Activated CD4-positive, alpha-beta memory T cell treated with anti-CD3 and anti-CD28 coated beads, Interleukin-2, amount 10 ng/mL, durations not matched to agents 7 days and 5 days (primary cell): ENCODE measurements around the gene HPCAL1. TPM values are rescaled to one million over a fixed set of nuclear protein-coding genes. Genes with fewer than 3 reads are reported as not detected.

ENCODE experiments used
- CTCF ChIA-PET: fragments of 350-600 bp; sonication (Branson Sonifier 250); formaldehyde crosslinking; loops from one replicate; lab custom pipeline; 2021; ENCODE audit warnings: antibody characterized with exemption, inconsistent platforms; lab: Charles Lee
- POLR2A ChIA-PET: fragments of 350-600 bp; sonication (Branson Sonifier 250); formaldehyde crosslinking; loops from one replicate; lab custom pipeline; 2021; ENCODE audit warnings: antibody characterized with exemption; lab: Charles Lee
- DNase-seq: peaks from one replicate; pipeline ENCODE4 v3.0.0-alpha.2; 2020
- H3K27ac Mint-ChIP-seq: one replicate; pipeline ENCODE4 v1.8.0; 2021; ENCODE audit warnings: mild to moderate bottlenecking, mixed read lengths
- H3K27me3 Mint-ChIP-seq: one replicate; pipeline ENCODE4 v1.8.0; 2021; ENCODE audit warnings: mixed read lengths
- H3K36me3 Mint-ChIP-seq: one replicate; pipeline ENCODE4 v1.8.0; 2021; ENCODE audit warnings: low read depth, mixed read lengths
- H3K4me1 Mint-ChIP-seq: one replicate; pipeline ENCODE4 v1.8.0; 2021; ENCODE audit warnings: mixed read lengths
- H3K4me3 Mint-ChIP-seq: one replicate; pipeline ENCODE4 v1.8.0; 2021; ENCODE audit warnings: mild to moderate bottlenecking, mixed read lengths
- H3K9me3 Mint-ChIP-seq: one replicate; pipeline ENCODE4 v1.8.0; 2021; ENCODE audit warnings: mixed read lengths
- total RNA-seq, 2 experiments: library from RNA; stranded (reverse); gene quantifications; one replicate each; pipeline ENCODE4 v1.2.3, GENCODE V29; 2021

Gene HPCAL1
- total RNA-seq, 2 experiments from 2014 or later = 70.0 to 71.4 TPM

DNA sequence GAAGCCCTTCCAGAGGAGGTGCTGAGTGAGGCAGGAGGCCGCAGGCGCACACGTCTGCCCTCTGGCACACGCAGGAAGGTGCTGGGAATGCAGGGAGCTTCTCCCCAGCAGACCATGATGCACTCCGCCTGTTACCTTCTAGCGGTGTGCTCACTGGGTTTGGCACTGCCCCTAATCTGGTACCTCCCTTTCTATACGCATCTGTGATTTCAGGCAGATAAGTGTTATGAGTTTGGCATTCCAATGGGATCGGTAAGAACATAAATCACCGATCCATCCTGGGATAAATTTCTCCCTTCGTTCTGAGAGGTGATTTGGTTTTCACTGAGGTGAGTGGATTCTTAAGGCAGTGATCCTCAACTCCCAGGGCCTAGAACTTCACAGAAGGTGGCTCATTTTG is 110.8 kb downstream of the HPCAL1 start:
- no peaks in the 10 kb centered on the region for H3K27me3 Mint-ChIP-seq
- peaks cover 16% of the 10 kb centered on the region for H3K4me1 Mint-ChIP-seq
- CTCF ChIA-PET = interaction anchor here (1.1 kb wide), 1 partner anchor 22 kb away, joined by 4 read pairs; no protein-coding TSS in a partner anchor
- POLR2A ChIA-PET = no interaction called here
- no peak for DNase-seq
- no peak overlapping the region for H3K4me3 Mint-ChIP-seq
- peaks cover 7% of the 10 kb centered on the region for H3K36me3 Mint-ChIP-seq
- no peaks in the 10 kb centered on the region for H3K9me3 Mint-ChIP-seq
- no peak overlapping the region for H3K27ac Mint-ChIP-seq

DNA sequence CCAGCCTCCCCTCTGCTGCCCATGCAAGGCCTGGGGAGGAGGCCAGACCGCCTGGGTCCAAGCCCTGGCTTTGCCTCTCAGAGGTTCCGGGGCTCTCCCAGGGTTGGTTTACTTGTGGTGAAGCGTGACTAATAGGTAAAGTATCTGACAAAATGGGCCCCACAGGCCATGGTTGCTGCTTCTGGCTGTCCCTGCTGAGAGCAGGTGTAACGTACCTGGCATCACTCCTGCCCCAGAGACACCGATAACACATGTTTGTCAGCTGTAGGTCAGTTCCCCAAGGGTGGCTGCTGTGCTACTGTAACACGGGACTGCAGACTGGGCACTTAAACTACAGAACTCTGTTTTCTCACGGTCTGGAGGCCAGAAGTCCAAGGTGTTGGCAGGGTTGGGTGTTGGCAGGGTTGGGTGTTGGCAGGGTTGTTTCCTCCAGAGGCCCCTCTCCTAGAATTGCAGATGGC is 111.3 kb downstream of the HPCAL1 start:
- Mint-ChIP-seq H3K27ac (no peak overlapping the region), H3K4me3 (no peak overlapping the region), H3K36me3 (peaks cover 7% of the 10 kb centered on the region), H3K4me1 (peaks cover 10% of the 10 kb centered on the region), H3K9me3 (no peaks in the 10 kb centered on the region), H3K27me3 (no peaks in the 10 kb centered on the region)
- ChIA-PET POLR2A (no interaction called here), CTCF (no interaction called here)
- DNase-seq = no peak

DNA sequence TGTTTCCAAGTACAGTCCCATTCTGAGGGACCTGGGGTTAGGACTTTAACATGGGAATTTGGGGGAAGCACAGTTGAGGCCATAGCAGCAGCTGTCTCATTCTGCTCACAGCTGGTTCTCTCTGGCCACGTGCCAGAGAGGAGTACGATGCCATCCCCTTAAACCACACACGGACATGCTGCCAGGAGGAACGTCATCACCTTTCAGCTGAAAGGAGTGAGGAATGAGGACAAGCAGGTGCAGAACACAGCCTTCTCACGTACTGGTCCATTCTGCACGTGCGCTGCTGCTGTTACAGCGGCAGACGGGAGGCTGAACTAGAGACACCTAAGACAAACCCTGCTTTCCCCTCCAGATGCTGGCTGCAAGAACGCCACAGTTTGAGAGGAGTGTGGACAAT is 111.9 kb downstream of the HPCAL1 start:
- CTCF ChIA-PET = interaction anchor here (0.9 kb wide), 1 partner anchor 21 kb away, joined by 3 read pairs; no protein-coding TSS in a partner anchor
- H3K4me1 Mint-ChIP-seq = peaks cover 7% of the 10 kb centered on the region
- H3K9me3 Mint-ChIP-seq = no peaks in the 10 kb centered on the region
- H3K27ac Mint-ChIP-seq = no peak overlapping the region
- no peak for DNase-seq
- POLR2A ChIA-PET = no interaction called here
- H3K4me3 Mint-ChIP-seq = no peak overlapping the region
- H3K27me3 Mint-ChIP-seq = no peaks in the 10 kb centered on the region
- H3K36me3 Mint-ChIP-seq = peaks cover 7% of the 10 kb centered on the region

DNA sequence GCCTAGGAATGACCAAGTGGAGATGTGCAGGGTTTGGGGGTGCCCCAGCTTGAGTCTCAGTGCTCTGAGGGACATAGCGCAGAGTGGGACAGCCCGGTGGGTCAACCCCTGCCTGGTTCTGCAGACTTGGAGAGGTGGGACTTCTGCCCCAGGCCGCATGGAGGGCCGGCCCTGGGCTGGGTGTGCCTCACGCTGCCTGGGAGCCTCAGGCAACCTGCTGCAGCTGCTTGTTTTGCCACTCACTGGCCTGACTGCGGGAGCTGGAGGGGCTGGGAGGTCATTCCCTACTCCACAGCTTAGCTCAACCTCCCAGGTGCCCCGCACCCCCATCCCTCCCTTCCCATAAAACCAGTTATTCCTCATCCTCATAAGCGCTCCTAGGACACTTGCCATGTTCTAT is 112.3 kb downstream of the HPCAL1 start:
- H3K9me3 Mint-ChIP-seq = no peaks in the 10 kb centered on the region
- H3K4me3 Mint-ChIP-seq = no peak overlapping the region
- H3K27ac Mint-ChIP-seq = no peak overlapping the region
- no peak for DNase-seq
- H3K36me3 Mint-ChIP-seq = peaks cover 9% of the 10 kb centered on the region
- no peaks in the 10 kb centered on the region for H3K27me3 Mint-ChIP-seq
- peaks cover 7% of the 10 kb centered on the region for H3K4me1 Mint-ChIP-seq
- CTCF ChIA-PET = interaction anchor here (0.9 kb wide), 1 partner anchor 20 kb away, joined by 3 read pairs; no protein-coding TSS in a partner anchor
- POLR2A ChIA-PET = interaction anchor here (1.2 kb wide), 1 partner anchor 285 kb away, joined by 4 read pairs; no protein-coding TSS in a partner anchor

DNA sequence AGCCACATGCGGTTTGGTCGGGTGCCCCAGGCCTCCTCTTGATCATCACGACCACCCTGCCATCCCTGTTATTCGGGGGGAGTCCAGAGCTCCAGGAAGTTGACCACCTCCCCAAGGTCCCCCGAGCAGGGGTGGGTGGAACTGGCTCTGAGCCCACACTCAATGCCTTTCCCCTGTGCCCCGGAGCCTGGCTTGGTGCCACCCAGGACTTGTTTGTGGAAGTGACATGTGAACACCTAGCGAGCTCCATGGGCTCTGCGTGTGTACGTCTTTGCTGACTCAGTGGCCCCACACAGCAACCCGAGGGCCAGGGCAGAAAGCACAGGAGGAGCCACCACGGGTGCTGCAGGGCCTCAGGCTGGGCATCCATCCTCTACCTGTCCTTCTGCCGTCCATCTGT is 112.9 kb downstream of the HPCAL1 start:
- Mint-ChIP-seq H3K27me3 (no peaks in the 10 kb centered on the region), H3K4me3 (no peak overlapping the region), H3K4me1 (peaks cover 4% of the 10 kb centered on the region), H3K36me3 (peaks cover 9% of the 10 kb centered on the region), H3K27ac (no peak overlapping the region), H3K9me3 (no peaks in the 10 kb centered on the region)
- CTCF ChIA-PET = interaction anchor here (0.5 to 4.7 kb wide), 3 partner anchors 7 to 387 kb away, joined by 3 to 19 read pairs (median 9); no protein-coding TSS in a partner anchor
- POLR2A ChIA-PET = interaction anchor here (1.2 kb wide), 1 partner anchor 286 kb away, joined by 4 read pairs; no protein-coding TSS in a partner anchor
- no peak for DNase-seq

DNA sequence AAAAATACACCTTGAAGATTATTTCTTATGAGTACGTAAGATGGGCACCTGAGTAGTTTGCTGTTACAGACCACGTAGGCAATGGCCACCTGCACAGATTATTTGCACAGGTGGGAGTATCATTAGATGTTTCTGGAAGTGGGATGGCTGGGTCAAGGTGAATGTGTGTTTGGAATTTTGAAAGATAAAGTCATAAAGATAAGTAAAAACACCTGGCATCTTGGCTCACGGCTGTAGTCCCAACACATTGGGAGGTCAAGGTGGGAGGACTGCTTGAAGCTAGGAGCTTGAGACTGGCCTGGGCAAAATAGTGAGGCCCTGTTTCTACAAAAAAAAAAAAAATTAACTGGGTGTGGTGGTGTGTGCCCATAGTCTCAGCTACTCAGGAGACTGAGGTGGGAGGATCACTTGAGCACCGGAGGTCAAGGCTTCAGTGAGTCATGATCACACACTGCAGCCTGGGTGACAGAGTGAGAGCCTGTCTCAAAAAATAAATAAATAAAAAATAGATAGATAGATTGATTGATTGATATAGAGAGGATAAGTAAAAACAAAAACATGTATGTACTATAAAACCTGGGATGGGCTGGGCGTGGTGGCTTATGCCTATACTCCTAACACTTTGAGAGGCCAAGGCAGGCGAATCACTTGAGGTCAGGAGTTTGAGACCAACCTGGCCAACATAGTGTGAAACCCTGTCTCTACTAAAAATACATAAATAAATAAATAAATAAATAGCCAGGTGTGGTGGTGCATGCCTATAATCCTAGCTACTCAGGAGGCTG is 115.0 kb downstream of the HPCAL1 start:
- no peaks in the 10 kb centered on the region for H3K27me3 Mint-ChIP-seq
- H3K4me3 Mint-ChIP-seq = no peak overlapping the region
- peaks cover 2% of the 10 kb centered on the region for H3K4me1 Mint-ChIP-seq
- peaks cover 2% of the 10 kb centered on the region for H3K36me3 Mint-ChIP-seq
- no peak overlapping the region for H3K27ac Mint-ChIP-seq
- POLR2A ChIA-PET = interaction anchor here (1.3 kb wide), 1 partner anchor 27 kb away, joined by 3 read pairs; no protein-coding TSS in a partner anchor
- no peaks in the 10 kb centered on the region for H3K9me3 Mint-ChIP-seq
- CTCF ChIA-PET = interaction anchor here (0.6 to 4.7 kb wide), 3 partner anchors 9 to 258 kb away, joined by 4 to 19 read pairs (median 9); no protein-coding TSS in a partner anchor
- no peak for DNase-seq

DNA sequence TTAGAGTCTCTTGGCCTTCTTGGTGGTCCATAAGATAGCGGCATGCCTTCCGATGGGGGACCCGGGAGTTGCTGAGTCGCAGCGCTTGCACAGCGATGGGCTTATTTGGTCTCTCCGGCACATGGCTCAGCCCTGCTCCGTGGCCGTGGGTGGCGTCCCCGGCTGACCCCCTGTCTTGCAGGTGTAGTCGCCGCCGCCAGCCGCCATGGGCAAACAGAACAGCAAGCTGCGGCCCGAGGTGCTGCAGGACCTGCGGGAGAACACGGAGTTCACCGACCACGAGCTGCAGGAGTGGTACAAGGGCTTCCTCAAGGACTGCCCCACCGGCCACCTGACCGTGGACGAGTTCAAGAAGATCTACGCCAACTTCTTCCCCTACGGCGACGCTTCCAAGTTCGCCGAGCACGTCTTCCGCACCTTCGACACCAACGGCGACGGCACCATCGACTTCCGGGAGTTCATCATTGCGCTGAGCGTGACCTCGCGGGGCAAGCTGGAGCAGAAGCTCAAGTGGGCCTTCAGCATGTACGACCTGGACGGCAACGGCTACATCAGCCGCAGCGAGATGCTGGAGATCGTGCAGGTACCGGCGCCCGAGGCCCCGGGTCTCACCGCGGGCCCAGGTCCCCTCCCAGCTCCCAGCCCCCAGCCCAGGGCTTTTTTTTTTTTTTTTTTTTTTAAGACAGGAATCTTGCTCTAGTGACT is 117.0 kb downstream of the HPCAL1 start:
- ChIA-PET CTCF (interaction anchor here (0.7 to 4.7 kb wide), 2 partner anchors 11 to 435 kb away, joined by 3 to 19 read pairs; no protein-coding TSS in a partner anchor), POLR2A (no interaction called here)
- no peak overlapping the region for H3K27ac Mint-ChIP-seq

DNA sequence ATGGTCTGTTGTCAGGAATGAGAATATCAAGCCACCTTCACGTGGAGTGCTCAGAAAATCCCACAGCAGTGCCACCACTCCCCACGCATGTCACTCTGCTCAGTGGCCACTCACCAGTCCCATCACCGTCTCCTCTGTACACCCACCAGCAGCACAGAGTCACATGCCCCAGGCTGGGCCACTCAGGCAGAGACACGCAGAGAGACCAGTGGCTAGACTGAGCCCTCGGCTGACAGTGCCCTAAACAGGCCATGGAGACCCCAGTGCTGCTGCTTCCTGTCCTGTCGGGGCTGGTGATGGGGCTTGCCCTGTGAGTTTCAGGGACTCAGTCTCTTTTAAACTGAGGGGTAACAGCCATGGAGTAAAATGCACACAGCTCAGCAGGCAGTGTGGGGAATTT is 119.5 kb downstream of the HPCAL1 start:
- H3K9me3 Mint-ChIP-seq = no peaks in the 10 kb centered on the region
- DNase-seq = no peak
- H3K4me1 Mint-ChIP-seq = no peaks in the 10 kb centered on the region
- peaks cover 2% of the 10 kb centered on the region for H3K36me3 Mint-ChIP-seq
- POLR2A ChIA-PET = no interaction called here
- H3K27me3 Mint-ChIP-seq = no peaks in the 10 kb centered on the region
- no peak overlapping the region for H3K27ac Mint-ChIP-seq
- H3K4me3 Mint-ChIP-seq = no peak overlapping the region
- CTCF ChIA-PET = no interaction called here

More for the DNA sequence above, 117.0 kb downstream of the HPCAL1 start:
- Mint-ChIP-seq H3K4me3 (no peak overlapping the region), H3K36me3 (peaks cover 2% of the 10 kb centered on the region), H3K27me3 (no peaks in the 10 kb centered on the region), H3K9me3 (no peaks in the 10 kb centered on the region), H3K4me1 (peaks cover 2% of the 10 kb centered on the region)
- DNase-seq = no peak

DNA sequence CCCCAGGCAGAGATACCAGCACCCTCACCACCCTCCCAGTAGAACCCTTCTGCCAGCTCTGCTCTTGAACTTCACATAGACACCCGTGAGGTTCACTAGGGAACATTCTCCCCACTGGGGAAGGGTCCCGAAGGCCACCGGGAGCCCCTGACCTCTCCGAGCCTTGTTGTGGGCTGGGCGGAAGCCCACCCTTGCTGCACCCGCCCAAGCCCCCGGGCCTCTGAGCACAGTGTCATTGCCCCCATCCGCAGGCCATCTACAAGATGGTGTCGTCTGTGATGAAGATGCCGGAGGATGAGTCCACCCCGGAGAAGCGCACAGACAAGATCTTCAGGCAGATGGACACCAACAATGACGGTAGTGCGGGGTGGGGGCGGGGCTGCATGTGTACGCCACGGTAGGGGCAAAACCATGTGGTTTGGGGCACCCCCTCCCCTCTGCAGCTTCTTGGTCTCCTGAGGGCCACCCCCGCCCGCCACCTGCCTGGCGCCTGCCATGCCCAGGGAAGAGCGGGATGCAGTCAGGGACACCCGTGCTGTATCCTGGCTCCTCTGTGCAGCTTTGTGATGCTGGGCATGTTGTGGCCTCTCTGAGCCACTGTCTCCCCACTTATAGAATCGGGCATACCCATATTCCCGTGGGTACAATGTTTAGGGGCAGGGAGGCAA is 120.2 kb downstream of the HPCAL1 start:
- ChIA-PET POLR2A (no interaction called here), CTCF (no interaction called here)
- DNase-seq = no peak
- Mint-ChIP-seq H3K4me3 (no peak overlapping the region), H3K27ac (no peak overlapping the region), H3K4me1 (no peaks in the 10 kb centered on the region), H3K36me3 (peaks cover 2% of the 10 kb centered on the region), H3K27me3 (no peaks in the 10 kb centered on the region), H3K9me3 (no peaks in the 10 kb centered on the region)

DNA sequence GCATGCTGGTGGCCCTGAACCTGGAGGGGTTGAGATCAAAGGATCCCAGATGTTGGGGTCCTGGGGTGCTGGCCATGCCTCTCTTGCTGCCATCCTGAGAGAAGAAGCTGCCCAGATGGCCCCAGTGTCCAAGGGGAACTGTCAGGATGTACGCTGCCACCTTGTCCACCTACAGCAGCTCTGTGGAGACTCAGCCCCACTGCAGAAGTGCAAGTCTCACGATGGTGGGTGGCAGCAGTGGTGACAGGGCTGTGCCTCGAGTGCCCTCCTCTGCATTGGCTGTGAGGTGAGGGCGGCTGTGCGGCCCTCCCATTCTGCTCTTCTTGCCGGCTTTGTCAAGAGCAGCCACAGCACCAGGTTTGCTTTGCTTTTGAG is 120.7 kb downstream of the HPCAL1 start:
- no peak for DNase-seq
- Mint-ChIP-seq H3K36me3 (peaks cover 2% of the 10 kb centered on the region), H3K9me3 (no peaks in the 10 kb centered on the region), H3K4me3 (no peak overlapping the region), H3K27me3 (no peaks in the 10 kb centered on the region), H3K27ac (no peak overlapping the region), H3K4me1 (no peaks in the 10 kb centered on the region)
- CTCF ChIA-PET = interaction anchor here (0.9 to 1.6 kb wide), 2 partner anchors 12 to 14 kb away, joined by 3 to 6 read pairs; no protein-coding TSS in a partner anchor
- POLR2A ChIA-PET = no interaction called here

DNA sequence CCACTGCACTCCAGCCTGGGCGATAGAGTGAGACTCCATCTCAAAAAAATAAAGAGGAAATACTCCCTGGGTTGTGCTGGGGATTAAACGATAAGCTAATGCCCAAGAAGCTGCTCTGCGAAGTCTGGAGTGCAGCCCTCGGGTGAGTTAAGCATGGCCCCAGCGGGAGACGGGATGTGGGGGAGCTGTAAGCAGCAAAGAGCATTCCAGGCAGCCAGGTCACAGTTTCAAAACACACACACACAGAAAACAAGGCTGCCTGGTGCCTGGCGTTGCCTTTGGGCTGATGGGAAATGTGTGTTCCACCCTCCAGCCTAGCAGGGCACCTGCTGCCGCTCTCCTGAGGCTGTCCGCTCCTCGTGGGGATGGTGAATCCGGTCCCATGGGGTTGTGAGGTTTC is 121.3 kb downstream of the HPCAL1 start:
- ChIA-PET POLR2A (interaction anchor here (0.8 kb wide), 1 partner anchor 23 kb away, joined by 4 read pairs; the partner anchor contains the start of gene ODC1), CTCF (interaction anchor here (0.6 to 1.6 kb wide), 4 partner anchors 9 to 140 kb away, joined by 3 to 6 read pairs (median 3); no protein-coding TSS in a partner anchor)
- no peaks in the 10 kb centered on the region for H3K9me3 Mint-ChIP-seq
- H3K27ac Mint-ChIP-seq = no peak overlapping the region
- H3K4me3 Mint-ChIP-seq = no peak overlapping the region
- H3K4me1 Mint-ChIP-seq = no peaks in the 10 kb centered on the region
- H3K36me3 Mint-ChIP-seq = peaks cover 2% of the 10 kb centered on the region
- no peaks in the 10 kb centered on the region for H3K27me3 Mint-ChIP-seq
- DNase-seq = no peak

DNA sequence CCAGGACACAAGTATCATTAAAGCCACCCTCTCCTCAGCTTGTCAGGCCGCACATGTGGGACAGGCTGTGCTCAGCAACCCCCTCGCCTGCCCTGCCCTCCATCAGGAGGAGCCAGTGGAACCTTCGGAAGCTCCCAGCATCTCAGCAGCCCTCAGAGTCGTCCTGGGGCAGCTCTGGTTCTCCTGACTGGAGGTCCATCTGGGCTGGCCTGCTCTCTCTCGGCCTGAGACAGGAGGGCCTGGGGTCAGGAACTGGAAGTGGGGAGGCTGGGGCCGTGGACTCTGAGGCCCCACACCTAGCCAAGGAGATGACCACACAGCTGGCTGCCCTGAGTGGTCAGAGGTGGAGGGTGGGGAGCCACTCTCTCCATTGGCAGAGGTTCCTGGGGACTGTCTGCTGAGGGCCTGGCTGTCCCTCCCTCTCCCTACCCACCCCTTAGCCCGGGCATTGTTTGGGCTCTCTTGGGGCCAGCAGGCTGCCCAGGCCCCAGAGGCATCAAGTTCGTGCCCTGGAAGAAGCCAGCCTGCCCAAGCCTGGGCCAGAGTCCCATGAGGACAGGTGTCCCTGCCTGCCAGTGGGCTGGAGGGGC is 122.3 kb downstream of the HPCAL1 start:
- Mint-ChIP-seq H3K27ac (no peak overlapping the region), H3K4me1 (no peaks in the 10 kb centered on the region)
- POLR2A ChIA-PET = no interaction called here

More for the DNA sequence above, 122.3 kb downstream of the HPCAL1 start:
- H3K27me3 Mint-ChIP-seq = no peaks in the 10 kb centered on the region
- no peak overlapping the region for H3K4me3 Mint-ChIP-seq
- H3K36me3 Mint-ChIP-seq = no peaks in the 10 kb centered on the region
- CTCF ChIA-PET = interaction anchor here (0.9 to 2.5 kb wide), 3 partner anchors 8 to 16 kb away, joined by 3 to 10 read pairs (median 6); no protein-coding TSS in a partner anchor
- DNase-seq = no peak
- no peaks in the 10 kb centered on the region for H3K9me3 Mint-ChIP-seq
